ENCODE data around the gene ZCCHC8.
"Not testable (repeated sequence)": the region's sequence is repeated elsewhere in the genome, so short reads cannot be mapped to it uniquely, and the experiment has no call there.

Gene ZCCHC8

DNA sequence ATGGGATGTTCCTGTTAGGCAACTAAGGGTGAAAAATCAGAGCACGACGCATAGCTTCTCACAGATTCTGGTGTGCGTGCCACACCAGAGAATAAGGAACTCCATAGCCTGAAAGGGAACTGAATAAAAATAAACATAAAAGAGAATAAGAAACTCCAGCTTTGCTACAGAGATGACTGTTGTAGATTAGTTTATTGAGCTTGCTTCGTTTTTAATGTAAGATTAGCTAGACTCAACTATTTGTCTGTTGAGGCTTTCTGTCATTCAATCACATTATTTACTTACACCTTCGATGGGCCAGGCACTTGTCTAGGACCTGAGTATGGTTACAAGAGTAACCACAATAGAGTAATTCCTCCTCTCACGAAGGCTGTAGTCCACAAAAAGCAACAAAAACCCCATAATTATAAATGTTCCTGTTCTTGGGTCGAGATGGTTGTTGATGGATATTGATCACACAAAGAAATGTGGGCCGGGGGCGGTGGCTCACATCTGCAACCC is 807 bp upstream of the ZCCHC8 start:
- H3K36me3 Mint-ChIP-seq = peaks cover 46% of the 10 kb centered on the region
- CTCF ChIA-PET = interaction anchor here (0.7 to 2.4 kb wide), 7 partner anchors 18 to 251 kb away, joined by 3 to 17 read pairs (median 4); partner anchors contain the start of gene DENR
- H3K9me3 Mint-ChIP-seq = no peaks in the 10 kb centered on the region
- H3K4me3 Mint-ChIP-seq = peak overlapping the region; percentile 99
- H3K4me1 Mint-ChIP-seq = peaks cover 46% of the 10 kb centered on the region
- H3K27ac Mint-ChIP-seq = peak overlapping the region; percentile 99
- DNase-seq = no peak
- no peaks in the 10 kb centered on the region for H3K27me3 Mint-ChIP-seq

DNA sequence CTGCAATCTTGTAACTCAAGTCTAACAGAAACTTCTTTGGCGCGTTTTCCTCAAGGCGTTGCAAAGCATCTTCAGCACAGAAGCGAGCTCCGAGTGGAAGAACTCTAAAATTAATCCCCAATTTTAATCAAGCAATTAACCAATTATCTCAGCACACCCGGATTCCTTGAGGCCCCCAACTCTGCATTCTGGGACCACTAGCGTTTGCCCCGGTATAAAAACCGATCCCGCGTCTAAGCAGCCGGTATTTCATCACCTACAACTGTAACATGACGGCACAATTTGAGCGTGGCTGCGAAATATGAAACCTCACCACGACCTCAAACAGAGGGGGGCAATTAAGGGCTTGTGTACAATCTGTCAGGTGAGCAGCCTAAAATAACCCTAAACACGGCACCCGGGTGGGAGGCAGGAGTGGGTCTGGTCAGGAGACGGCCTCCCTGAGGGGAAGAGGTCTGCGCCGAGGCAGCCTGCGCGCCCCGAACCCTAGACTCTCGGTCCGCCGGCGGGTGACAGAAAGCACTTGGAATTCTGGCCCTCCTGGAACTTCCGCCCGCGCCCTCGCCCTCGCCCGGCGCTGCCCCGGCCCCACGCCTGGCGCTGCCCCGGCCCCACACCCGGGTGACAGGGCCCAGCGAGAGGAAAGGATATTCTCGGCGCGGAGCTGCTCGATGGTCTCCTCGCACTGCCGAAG is 594 bp downstream of the ZCCHC8 start:
- CTCF ChIA-PET = interaction anchor here (0.8 to 2.4 kb wide), 2 partner anchors 16 to 101 kb away, joined by 4 to 17 read pairs; no protein-coding TSS in a partner anchor
- peak; percentile 63 for DNase-seq
- Mint-ChIP-seq H3K27ac (peak overlapping the region; percentile 99), H3K4me3 (peak overlapping the region; percentile 99), H3K36me3 (peaks cover 40% of the 10 kb centered on the region), H3K9me3 (no peaks in the 10 kb centered on the region), H3K27me3 (no peaks in the 10 kb centered on the region), H3K4me1 (peaks cover 47% of the 10 kb centered on the region)

- peaks cover 43% of the 10 kb centered on the region for H3K36me3 Mint-ChIP-seq
- H3K27me3 Mint-ChIP-seq = no peaks in the 10 kb centered on the region
- H3K9me3 Mint-ChIP-seq = no peaks in the 10 kb centered on the region
- H3K4me1 Mint-ChIP-seq = peaks cover 29% of the 10 kb centered on the region
- CTCF ChIA-PET = interaction anchor here (0.7 to 5.0 kb wide), 3 partner anchors 10 to 95 kb away, joined by 3 to 22 read pairs (median 4); no protein-coding TSS in a partner anchor
- no peak overlapping the region for H3K4me3 Mint-ChIP-seq
- no peak overlapping the region for H3K27ac Mint-ChIP-seq
- no peak for DNase-seq
These were observed 5.5 kb downstream of the ZCCHC8 start for GRCh38 chr12:122495258-122495657.

GRCh38 chr12:122493222-122493621 is 7.5 kb downstream of the ZCCHC8 start:
- CTCF ChIA-PET, H3K4me3 Mint-ChIP-seq: not testable (repeated sequence)
- H3K36me3 Mint-ChIP-seq = peaks cover 43% of the 10 kb centered on the region

GRCh38 chr12:122491991-122492390 is 8.7 kb downstream of the ZCCHC8 start:
- DNase-seq = no peak
- no peaks in the 10 kb centered on the region for H3K27me3 Mint-ChIP-seq
- H3K27ac Mint-ChIP-seq = no peak overlapping the region
- peaks cover 7% of the 10 kb centered on the region for H3K4me1 Mint-ChIP-seq
- H3K36me3 Mint-ChIP-seq = peaks cover 43% of the 10 kb centered on the region
- H3K9me3 Mint-ChIP-seq = no peaks in the 10 kb centered on the region
- CTCF ChIA-PET = no interaction called here
- no peak overlapping the region for H3K4me3 Mint-ChIP-seq

More at GRCh38 chr12:122493222-122493621, 7.5 kb downstream of the ZCCHC8 start:
- not testable (repeated sequence) for H3K27ac Mint-ChIP-seq, DNase-seq, H3K27me3 Mint-ChIP-seq, H3K9me3 Mint-ChIP-seq
- H3K4me1 Mint-ChIP-seq = peaks cover 14% of the 10 kb centered on the region

GRCh38 chr12:122489038-122489437 is 11.7 kb downstream of the ZCCHC8 start:
- peaks cover 50% of the 10 kb centered on the region for H3K36me3 Mint-ChIP-seq
- no peaks in the 10 kb centered on the region for H3K27me3 Mint-ChIP-seq
- CTCF ChIA-PET = no interaction called here
- H3K4me1 Mint-ChIP-seq = no peaks in the 10 kb centered on the region
- H3K4me3 Mint-ChIP-seq = no peak overlapping the region
- no peak for DNase-seq
- no peak overlapping the region for H3K27ac Mint-ChIP-seq
- no peaks in the 10 kb centered on the region for H3K9me3 Mint-ChIP-seq

- DNase-seq, H3K4me3 Mint-ChIP-seq, H3K27ac Mint-ChIP-seq, H3K9me3 Mint-ChIP-seq, CTCF ChIA-PET, H3K27me3 Mint-ChIP-seq, H3K4me1 Mint-ChIP-seq: not testable (repeated sequence)
- H3K36me3 Mint-ChIP-seq = peaks cover 61% of the 10 kb centered on the region
These were observed 12.9 kb downstream of the ZCCHC8 start for GRCh38 chr12:122487807-122488206.

DNA sequence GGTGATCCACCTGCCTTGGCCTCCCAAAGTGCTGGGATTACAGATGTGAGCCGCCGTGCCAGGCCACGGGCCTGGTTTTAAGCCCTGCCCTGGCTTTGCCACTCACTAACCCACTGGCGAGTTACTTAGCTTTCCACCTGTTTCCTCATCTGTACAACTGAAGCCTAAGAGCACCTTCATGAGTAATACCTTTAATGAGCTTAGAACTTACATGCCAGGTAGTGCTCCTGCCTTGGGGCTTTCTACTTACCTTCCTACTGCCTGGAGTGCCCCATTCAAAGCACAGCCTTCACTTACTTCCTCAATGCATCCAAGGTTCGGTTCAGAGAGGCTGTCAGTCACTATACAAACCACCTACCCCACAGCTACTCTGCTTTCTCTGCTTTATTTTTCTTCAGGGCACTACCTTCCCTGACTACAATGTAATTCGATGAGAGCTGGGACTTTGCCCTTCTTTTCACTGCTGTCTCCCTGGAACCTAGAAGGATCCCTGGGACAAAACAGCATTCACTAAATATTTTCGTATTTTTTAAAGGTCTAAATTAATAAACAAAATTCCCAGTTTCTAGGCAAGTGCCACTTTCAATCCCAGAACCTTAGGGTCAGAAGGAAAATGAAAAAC is 13.8 kb downstream of the ZCCHC8 start:
- CTCF ChIA-PET = interaction anchor here (3.0 kb wide), 1 partner anchor 88 kb away, joined by 9 read pairs; no protein-coding TSS in a partner anchor
- H3K36me3 Mint-ChIP-seq = peaks cover 57% of the 10 kb centered on the region
- H3K9me3 Mint-ChIP-seq = no peaks in the 10 kb centered on the region
- H3K27me3 Mint-ChIP-seq = no peaks in the 10 kb centered on the region
- no peak overlapping the region for H3K4me3 Mint-ChIP-seq
- H3K27ac Mint-ChIP-seq = no peak overlapping the region
- no peaks in the 10 kb centered on the region for H3K4me1 Mint-ChIP-seq
- no peak for DNase-seq

GRCh38 chr12:122486360-122486759 is 14.4 kb downstream of the ZCCHC8 start:
- not testable (repeated sequence) for H3K4me3 Mint-ChIP-seq, H3K9me3 Mint-ChIP-seq, DNase-seq, H3K27me3 Mint-ChIP-seq, H3K27ac Mint-ChIP-seq, H3K4me1 Mint-ChIP-seq
- H3K36me3 Mint-ChIP-seq = peaks cover 57% of the 10 kb centered on the region
- CTCF ChIA-PET = interaction anchor here (0.6 to 3.0 kb wide), 2 partner anchors 87 to 153 kb away, joined by 3 to 9 read pairs; no protein-coding TSS in a partner anchor

GRCh38 chr12:122484385-122484784 is 16.3 kb downstream of the ZCCHC8 start:
- not testable (repeated sequence) for H3K4me3 Mint-ChIP-seq, H3K4me1 Mint-ChIP-seq, H3K9me3 Mint-ChIP-seq, DNase-seq, H3K27me3 Mint-ChIP-seq
- CTCF ChIA-PET = interaction anchor here (0.9 to 3.0 kb wide), 5 partner anchors 11 to 85 kb away, joined by 3 to 9 read pairs (median 4); partner anchors contain the start of gene ZCCHC8
- peaks cover 59% of the 10 kb centered on the region for H3K36me3 Mint-ChIP-seq
- peak overlapping the region; percentile 17 for H3K27ac Mint-ChIP-seq

- CTCF ChIA-PET = interaction anchor here (0.9 to 1.6 kb wide), 4 partner anchors 10 to 84 kb away, joined by 3 to 4 read pairs (median 4); partner anchors contain the start of gene ZCCHC8
- Mint-ChIP-seq H3K27ac (peak overlapping the region; percentile 17), H3K4me1 (no peaks in the 10 kb centered on the region), H3K27me3 (no peaks in the 10 kb centered on the region), H3K4me3 (no peak overlapping the region), H3K9me3 (no peaks in the 10 kb centered on the region), H3K36me3 (peaks cover 58% of the 10 kb centered on the region)
- DNase-seq = no peak
These were observed 16.8 kb downstream of the ZCCHC8 start for GRCh38 chr12:122483969-122484368.

GRCh38 chr12:122481861-122482260 is 18.9 kb downstream of the ZCCHC8 start:
- peaks cover 66% of the 10 kb centered on the region for H3K36me3 Mint-ChIP-seq
- CTCF ChIA-PET = interaction anchor here (0.6 kb wide), 1 partner anchor 81 kb away, joined by 4 read pairs; no protein-coding TSS in a partner anchor
- H3K27ac Mint-ChIP-seq = no peak overlapping the region
- H3K4me3 Mint-ChIP-seq = no peak overlapping the region
- no peak for DNase-seq
- no peaks in the 10 kb centered on the region for H3K9me3 Mint-ChIP-seq
- no peaks in the 10 kb centered on the region for H3K27me3 Mint-ChIP-seq
- H3K4me1 Mint-ChIP-seq = no peaks in the 10 kb centered on the region

DNA sequence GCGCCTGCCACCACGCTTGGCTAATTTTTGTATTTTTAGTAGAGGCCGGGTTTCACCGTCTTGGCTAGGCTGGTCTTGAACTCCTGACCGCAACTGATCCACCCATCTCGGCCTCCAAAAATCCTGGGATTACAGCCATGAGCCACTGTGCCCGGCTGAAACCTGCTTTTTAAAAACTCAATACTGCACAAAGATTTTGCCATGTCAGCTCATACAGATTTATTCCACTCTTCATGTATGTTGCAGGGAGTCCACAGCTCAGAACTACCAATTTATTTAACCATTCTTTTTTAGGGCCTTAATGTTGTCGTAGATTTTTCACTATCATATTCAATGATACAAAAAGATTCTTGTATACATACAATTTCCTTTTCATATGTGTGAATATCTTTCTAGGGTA is 20.0 kb downstream of the ZCCHC8 start:
- H3K4me3 Mint-ChIP-seq = no peak overlapping the region
- CTCF ChIA-PET = interaction anchor here (0.6 to 1.3 kb wide), 2 partner anchors 80 to 125 kb away, joined by 3 to 5 read pairs; no protein-coding TSS in a partner anchor
- H3K36me3 Mint-ChIP-seq = peaks cover 70% of the 10 kb centered on the region
- no peak for DNase-seq
- H3K27ac Mint-ChIP-seq = peak overlapping the region; percentile 49
- no peaks in the 10 kb centered on the region for H3K27me3 Mint-ChIP-seq
- H3K4me1 Mint-ChIP-seq = peaks cover 2% of the 10 kb centered on the region
- H3K9me3 Mint-ChIP-seq = no peaks in the 10 kb centered on the region

- no peak overlapping the region for H3K4me3 Mint-ChIP-seq
- H3K9me3 Mint-ChIP-seq = no peaks in the 10 kb centered on the region
- no peak overlapping the region for H3K27ac Mint-ChIP-seq
- H3K27me3 Mint-ChIP-seq = no peaks in the 10 kb centered on the region
- DNase-seq = no peak
- H3K4me1 Mint-ChIP-seq = peaks cover 21% of the 10 kb centered on the region
- CTCF ChIA-PET = interaction anchor here (0.6 to 5.9 kb wide), 4 partner anchors 51 to 83 kb away, joined by 3 to 192 read pairs (median 33); partner anchors contain the start of gene CLIP1
- peaks cover 49% of the 10 kb centered on the region for H3K36me3 Mint-ChIP-seq
These were observed 26.4 kb downstream of the ZCCHC8 start for GRCh38 chr12:122474324-122474716.

Measured in activated naive CD4-positive, alpha-beta T cell treated with anti-CD3 and anti-CD28 coated beads, Interleukin-2, amount 10 ng/mL, durations not matched to agents 7 days and 5 days (primary cell).